Activated naive CD4-positive, alpha-beta T cell treated with anti-CD3 and anti-CD28 coated beads, Interleukin-2, amount 10 ng/mL, durations not matched to agents 7 days and 5 days (primary cell): ENCODE data around the gene APEH.

ENCODE experiments used
- CTCF ChIA-PET: fragments of 350-600 bp; sonication (Branson Sonifier 250); formaldehyde crosslinking; loops from one replicate; lab custom pipeline; 2021; ENCODE audit warnings: antibody characterized with exemption; lab: Charles Lee
- DNase-seq: peaks from one replicate; pipeline ENCODE4 v3.0.0-alpha.2; 2020
- H3K27ac Mint-ChIP-seq: one replicate; pipeline ENCODE4 v1.8.0; 2021; ENCODE audit warnings: mild to moderate bottlenecking, moderate library complexity, mixed read lengths
- H3K27me3 Mint-ChIP-seq: one replicate; pipeline ENCODE4 v1.8.0; 2021; ENCODE audit warnings: mild to moderate bottlenecking, mixed read lengths
- H3K36me3 Mint-ChIP-seq: one replicate; pipeline ENCODE4 v1.8.0; 2021; ENCODE audit warnings: mixed read lengths
- H3K4me1 Mint-ChIP-seq: one replicate; pipeline ENCODE4 v1.8.0; 2021; ENCODE audit warnings: mixed read lengths
- H3K4me3 Mint-ChIP-seq: one replicate; pipeline ENCODE4 v1.8.0; 2021; ENCODE audit warnings: mild to moderate bottlenecking, moderate library complexity, mixed read lengths
- H3K9me3 Mint-ChIP-seq: one replicate; pipeline ENCODE4 v1.8.0; 2021; ENCODE audit warnings: mixed read lengths

APEH gene

GRCh38 chr3:49733551-49733950, 59.4 kb downstream of the APEH start:
- Mint-ChIP-seq H3K27ac (no peak overlapping the region), H3K9me3 (no peaks in the 10 kb centered on the region), H3K36me3 (peaks cover 41% of the 10 kb centered on the region), H3K27me3 (no peaks in the 10 kb centered on the region), H3K4me1 (peaks cover 1% of the 10 kb centered on the region), H3K4me3 (no peak overlapping the region)
- DNase-seq = no peak
- CTCF ChIA-PET = no interaction called here
